Chondrocyte (in vitro differentiated cells): ENCODE results near the gene CHID1. TPM values are rescaled to one million over a fixed set of nuclear protein-coding genes. Genes with fewer than 3 reads are reported as not detected.

ENCODE experiments used
- DNase-seq: peaks from one replicate; pipeline ENCODE4 v3.0.0; 2021; ENCODE audit warnings: mixed read lengths, low spot score
- H3K27ac Mint-ChIP-seq: one replicate; pipeline ENCODE4 v1.8.0; 2021; ENCODE audit warnings: mild to moderate bottlenecking, moderate library complexity, mixed read lengths; ENCODE audit not compliant: unreplicated experiment
- H3K27me3 Mint-ChIP-seq: 2 replicates; pipeline ENCODE4 v1.8.0; 2021; ENCODE audit warnings: low read depth, mixed read lengths
- H3K36me3 Mint-ChIP-seq: 2 replicates; pipeline ENCODE4 v1.8.0; 2021; ENCODE audit warnings: low read depth, mixed read lengths
- H3K4me1 Mint-ChIP-seq: 2 replicates; pipeline ENCODE4 v1.8.0; 2021; ENCODE audit warnings: low read depth, mild to moderate bottlenecking, mixed read lengths
- H3K4me3 Mint-ChIP-seq: one replicate; pipeline ENCODE4 v1.8.0; 2021; ENCODE audit warnings: mild to moderate bottlenecking, moderate library complexity, mixed read lengths; ENCODE audit not compliant: unreplicated experiment
- H3K9me3 Mint-ChIP-seq: 2 replicates; pipeline ENCODE4 v1.8.0; 2021; ENCODE audit warnings: low read depth, mixed read lengths
- total RNA-seq: library from RNA; stranded (reverse); gene quantifications from 3 replicates; pipeline ENCODE4 v1.2.1, GENCODE V29; 2021
- TF ChIP-seq, protein P1 (sequence below): fragments of 200-600 bp; sonication (generic); IDR thresholded peaks from 2 replicates; pipeline ENCODE4 v1.5.0; 2021; ENCODE audit warnings: antibody characterized with exemption, mild to moderate bottlenecking, moderate library complexity

The CHID1 gene
- total RNA-seq, 1 donor from 2014 or later, result 90.3 TPM

DNA sequence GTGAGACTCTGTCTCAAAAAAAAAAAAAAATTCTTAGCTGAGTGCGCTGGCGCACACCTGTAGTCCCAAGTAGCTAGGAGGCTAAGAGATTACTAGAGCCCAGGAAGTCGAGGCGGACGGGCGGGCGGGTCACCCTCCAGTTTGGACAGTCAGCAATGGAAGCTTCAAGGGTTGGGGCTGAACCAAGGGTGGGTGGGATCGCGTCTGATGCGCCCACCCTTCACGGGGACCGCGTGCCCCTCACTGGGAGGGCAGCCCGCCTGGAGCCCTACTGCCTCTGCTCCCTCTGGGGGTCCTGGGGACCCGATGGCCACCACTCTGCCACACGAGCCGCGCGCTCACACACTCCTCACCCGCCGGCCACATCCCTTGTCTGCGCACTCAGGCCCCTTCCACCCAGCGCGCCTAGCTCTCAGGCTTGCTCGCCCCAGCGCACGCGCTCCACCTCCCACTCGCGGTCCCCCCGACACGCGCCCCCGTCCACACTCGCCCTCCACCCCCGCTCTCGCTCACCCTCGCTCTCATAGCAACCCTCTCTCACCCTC lies 494 bp downstream of the CHID1 start:
- H3K9me3 Mint-ChIP-seq, result no peaks in the 10 kb centered on the region
- H3K36me3 Mint-ChIP-seq, result peaks cover 3% of the 10 kb centered on the region
- no peak for DNase-seq
- TF ChIP-seq, protein P1, sequence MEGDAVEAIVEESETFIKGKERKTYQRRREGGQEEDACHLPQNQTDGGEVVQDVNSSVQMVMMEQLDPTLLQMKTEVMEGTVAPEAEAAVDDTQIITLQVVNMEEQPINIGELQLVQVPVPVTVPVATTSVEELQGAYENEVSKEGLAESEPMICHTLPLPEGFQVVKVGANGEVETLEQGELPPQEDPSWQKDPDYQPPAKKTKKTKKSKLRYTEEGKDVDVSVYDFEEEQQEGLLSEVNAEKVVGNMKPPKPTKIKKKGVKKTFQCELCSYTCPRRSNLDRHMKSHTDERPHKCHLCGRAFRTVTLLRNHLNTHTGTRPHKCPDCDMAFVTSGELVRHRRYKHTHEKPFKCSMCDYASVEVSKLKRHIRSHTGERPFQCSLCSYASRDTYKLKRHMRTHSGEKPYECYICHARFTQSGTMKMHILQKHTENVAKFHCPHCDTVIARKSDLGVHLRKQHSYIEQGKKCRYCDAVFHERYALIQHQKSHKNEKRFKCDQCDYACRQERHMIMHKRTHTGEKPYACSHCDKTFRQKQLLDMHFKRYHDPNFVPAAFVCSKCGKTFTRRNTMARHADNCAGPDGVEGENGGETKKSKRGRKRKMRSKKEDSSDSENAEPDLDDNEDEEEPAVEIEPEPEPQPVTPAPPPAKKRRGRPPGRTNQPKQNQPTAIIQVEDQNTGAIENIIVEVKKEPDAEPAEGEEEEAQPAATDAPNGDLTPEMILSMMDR, result no peak
- no peaks in the 10 kb centered on the region for H3K27me3 Mint-ChIP-seq
- peak overlapping the region; percentile 77 for H3K27ac Mint-ChIP-seq
- peaks cover 11% of the 10 kb centered on the region for H3K4me1 Mint-ChIP-seq
- H3K4me3 Mint-ChIP-seq, result peak overlapping the region; percentile 89

DNA sequence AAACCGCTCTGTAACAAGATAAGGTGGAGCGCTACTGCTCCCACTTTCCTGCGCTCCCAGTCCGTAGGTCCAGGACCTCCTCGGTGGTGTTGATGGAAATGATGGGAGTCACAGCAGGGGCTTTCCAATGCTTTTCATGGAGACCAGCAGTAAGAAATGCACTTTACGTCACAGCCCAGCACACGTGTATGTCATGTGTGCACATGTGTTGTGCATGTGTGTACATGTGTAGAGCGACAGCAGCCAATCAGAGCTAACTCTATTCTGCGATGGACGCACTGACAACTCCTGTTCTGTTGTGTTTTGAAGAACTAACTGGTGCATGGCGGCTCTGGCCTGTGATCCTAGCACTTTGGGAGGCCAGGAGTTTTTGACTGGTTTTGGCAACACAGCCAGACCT lies 1.2 kb downstream of the CHID1 start:
- Mint-ChIP-seq H3K4me1 (peaks cover 11% of the 10 kb centered on the region), H3K27ac (no peak overlapping the region), H3K36me3 (peaks cover 3% of the 10 kb centered on the region), H3K4me3 (peak overlapping the region; percentile 89), H3K27me3 (no peaks in the 10 kb centered on the region), H3K9me3 (no peaks in the 10 kb centered on the region)
- TF ChIP-seq, protein P1, result no peak
- DNase-seq, result no peak

GRCh38 chr11:908273-908672 lies 2.3 kb downstream of the CHID1 start:
- peaks cover 10% of the 10 kb centered on the region for H3K36me3 Mint-ChIP-seq
- no peaks in the 10 kb centered on the region for H3K9me3 Mint-ChIP-seq
- no peak overlapping the region for H3K27ac Mint-ChIP-seq
- no peaks in the 10 kb centered on the region for H3K27me3 Mint-ChIP-seq
- no peak overlapping the region for H3K4me3 Mint-ChIP-seq
- H3K4me1 Mint-ChIP-seq, result peaks cover 11% of the 10 kb centered on the region
- TF ChIP-seq, protein P1, result no peak
- DNase-seq, result no peak

- Mint-ChIP-seq H3K4me3 (no peak overlapping the region), H3K4me1 (peaks cover 11% of the 10 kb centered on the region), H3K27me3 (no peaks in the 10 kb centered on the region), H3K9me3 (no peaks in the 10 kb centered on the region), H3K27ac (no peak overlapping the region), H3K36me3 (peaks cover 15% of the 10 kb centered on the region)
- TF ChIP-seq, protein P1, result no peak
- no peak for DNase-seq
These were observed 2.9 kb downstream of the CHID1 start for GRCh38 chr11:907668-908067.

DNA sequence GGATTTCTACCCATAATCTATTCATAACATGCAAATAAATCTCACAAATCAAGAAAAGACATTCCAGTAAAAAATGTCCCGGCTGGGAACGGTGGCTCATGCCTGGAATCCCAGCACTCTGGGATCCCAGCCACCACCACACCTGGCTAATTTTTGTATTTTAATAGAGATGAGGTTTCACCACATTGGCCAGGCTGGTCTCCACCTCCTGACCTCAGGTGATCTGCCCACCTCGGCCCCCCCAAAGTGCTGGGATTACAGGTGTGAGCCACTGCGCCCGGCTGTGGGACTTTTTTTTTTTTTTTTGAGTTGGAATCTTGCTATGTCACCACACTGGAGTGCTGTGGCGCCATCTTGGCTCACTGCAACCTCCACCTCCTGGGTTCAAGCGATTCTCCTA lies 4.7 kb downstream of the CHID1 start:
- no peak for DNase-seq
- Mint-ChIP-seq H3K4me1 (peaks cover 5% of the 10 kb centered on the region), H3K27ac (no peak overlapping the region), H3K9me3 (no peaks in the 10 kb centered on the region), H3K4me3 (no peak overlapping the region), H3K27me3 (no peaks in the 10 kb centered on the region), H3K36me3 (peaks cover 29% of the 10 kb centered on the region)
- TF ChIP-seq, protein P1, result no peak
